Superior temporal gyrus (tissue), 1 donor: ENCODE measurements around the gene OGFR.

Experiments
- DNase-seq: peaks from one replicate; pipeline ENCODE4 v3.0.0-alpha.2; 2016; ENCODE audit errors: extremely low spot score

The OGFR gene

DNA sequence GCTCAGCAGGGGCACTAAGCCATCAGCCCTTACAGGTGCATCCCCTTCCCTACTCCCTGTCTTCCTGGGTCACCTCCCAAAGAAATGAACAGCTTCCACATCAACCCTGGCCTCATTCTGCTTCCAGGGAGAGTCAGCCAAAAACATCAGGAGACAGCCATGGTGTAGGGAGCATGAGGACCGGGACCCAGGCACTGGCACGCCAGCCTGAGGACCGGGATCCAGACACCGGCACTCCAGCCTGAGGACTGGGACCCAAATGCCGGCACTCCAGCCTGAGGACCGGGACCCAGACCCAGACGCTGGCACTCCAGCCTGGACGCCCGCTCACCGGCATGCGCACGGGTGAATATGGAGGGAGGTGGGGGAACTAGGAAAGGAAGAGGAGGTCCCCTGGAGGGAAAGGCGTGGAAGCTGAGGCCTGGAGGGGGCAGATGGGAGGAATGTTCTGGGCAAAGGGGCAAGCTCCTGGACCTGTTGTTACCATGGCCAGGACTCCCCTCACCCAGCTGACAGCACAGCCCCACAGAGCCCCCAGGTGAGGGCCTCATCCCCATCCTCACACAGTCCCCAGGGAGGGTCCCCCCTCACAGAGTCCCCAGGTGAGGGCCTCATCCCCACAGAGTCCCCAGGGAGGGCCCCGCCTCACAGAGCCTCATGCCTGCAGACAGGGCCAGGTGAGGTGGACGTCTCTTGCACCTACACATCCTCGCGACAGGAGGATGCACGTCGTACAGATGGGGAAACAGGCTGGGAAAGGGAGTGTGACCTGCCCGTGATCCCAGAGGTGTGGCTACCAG is 34.3 kb upstream of the OGFR start:
- DNase-seq: no peak

DNA sequence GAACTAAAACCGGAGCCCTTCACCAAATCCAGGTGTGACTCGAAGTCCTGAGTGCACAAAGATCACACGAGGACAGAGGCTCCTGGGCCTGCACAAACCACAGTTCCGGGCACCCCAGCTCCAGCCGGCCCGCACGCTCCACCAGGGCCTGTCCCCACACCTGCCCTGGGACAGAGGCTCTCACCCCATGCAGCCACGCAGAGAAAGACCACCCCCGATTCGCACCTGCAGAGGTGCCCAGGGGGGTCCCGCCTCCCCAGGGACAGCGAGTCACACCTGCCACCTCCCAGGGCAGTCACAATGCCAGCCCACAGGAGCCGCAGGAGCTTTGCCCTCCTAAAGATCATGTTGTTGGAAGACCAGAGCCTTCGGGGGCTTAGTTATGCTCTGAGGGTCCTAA is 33.7 kb upstream of the OGFR start:
- no peak for DNase-seq

DNA sequence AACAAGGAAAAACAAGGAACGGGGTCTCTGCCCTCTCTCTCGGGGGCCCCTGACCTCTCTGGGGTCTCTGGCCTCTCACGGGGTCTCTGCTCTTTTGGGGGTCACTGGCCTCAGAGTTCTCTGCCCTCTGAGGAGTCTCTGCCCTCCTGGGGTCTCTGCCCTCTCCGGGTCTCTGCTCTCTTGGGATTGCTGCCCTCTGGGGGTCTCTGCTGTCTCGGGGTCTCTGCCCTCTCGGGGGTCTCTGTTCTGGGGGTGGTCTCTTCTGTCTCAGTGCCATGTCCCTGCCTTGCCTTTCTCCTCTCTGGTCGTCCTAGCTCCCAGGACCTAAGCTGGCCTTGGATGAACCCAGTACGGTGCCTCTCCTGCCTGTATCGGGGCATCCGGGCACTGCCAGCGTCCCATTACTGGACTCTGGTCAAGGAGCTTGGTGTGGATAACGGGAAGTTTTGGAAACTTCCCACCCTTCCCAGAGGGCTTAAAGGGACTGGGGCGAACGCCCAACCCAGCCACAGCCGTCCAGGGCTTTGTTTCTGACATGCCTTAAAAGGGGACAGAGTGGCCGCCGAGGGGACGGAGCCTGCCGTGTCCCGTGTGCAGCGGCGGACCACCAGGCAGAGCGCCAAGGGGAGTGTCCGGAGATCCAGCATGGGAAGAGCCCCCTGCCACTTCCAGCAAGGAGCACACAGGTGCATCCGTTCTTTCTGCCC is 33.1 kb upstream of the OGFR start:
- no peak for DNase-seq

DNA sequence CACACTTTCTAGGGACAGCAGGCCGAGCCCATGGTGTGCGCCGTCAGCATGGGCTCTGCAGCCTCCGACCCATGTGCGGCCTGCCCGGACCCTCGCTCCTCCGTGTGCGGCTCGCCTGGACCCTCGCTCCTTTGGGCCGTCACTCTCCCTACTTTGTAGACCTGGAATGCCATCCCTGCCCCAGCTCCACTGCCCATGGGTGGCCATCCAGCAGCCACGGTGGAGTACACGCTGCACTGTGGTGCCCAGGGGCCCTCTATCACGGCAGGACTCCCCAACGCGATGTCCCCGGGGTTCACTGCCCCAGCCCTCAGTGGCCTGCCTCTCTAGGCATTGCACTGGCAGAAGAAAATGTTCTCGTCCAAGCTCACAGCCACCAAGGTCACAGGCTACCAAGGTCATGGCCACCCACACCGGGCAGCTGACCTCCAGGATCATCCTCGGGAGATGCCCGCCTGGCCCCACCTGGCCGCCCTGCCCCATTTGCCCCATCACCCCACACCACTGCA is 32.5 kb upstream of the OGFR start:
- no peak for DNase-seq

DNA sequence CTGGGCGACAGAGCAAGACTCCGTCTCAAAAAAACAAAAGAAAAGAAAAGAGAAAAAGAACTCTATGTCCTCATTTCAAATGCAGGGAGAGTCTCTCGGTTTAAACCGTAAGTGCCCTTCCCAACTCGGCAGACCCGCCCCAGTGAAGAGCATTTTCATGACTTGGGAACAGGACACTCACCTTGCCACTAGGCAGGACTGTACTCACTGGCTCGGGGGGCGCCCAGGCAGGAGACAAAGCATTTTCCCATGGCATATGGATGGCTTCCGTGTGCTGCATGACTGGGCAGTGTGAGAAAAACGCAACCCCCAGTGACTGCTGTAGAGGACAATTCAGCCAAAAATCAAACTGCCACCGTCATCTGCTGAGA is 32.0 kb upstream of the OGFR start:
- DNase-seq: no peak

DNA sequence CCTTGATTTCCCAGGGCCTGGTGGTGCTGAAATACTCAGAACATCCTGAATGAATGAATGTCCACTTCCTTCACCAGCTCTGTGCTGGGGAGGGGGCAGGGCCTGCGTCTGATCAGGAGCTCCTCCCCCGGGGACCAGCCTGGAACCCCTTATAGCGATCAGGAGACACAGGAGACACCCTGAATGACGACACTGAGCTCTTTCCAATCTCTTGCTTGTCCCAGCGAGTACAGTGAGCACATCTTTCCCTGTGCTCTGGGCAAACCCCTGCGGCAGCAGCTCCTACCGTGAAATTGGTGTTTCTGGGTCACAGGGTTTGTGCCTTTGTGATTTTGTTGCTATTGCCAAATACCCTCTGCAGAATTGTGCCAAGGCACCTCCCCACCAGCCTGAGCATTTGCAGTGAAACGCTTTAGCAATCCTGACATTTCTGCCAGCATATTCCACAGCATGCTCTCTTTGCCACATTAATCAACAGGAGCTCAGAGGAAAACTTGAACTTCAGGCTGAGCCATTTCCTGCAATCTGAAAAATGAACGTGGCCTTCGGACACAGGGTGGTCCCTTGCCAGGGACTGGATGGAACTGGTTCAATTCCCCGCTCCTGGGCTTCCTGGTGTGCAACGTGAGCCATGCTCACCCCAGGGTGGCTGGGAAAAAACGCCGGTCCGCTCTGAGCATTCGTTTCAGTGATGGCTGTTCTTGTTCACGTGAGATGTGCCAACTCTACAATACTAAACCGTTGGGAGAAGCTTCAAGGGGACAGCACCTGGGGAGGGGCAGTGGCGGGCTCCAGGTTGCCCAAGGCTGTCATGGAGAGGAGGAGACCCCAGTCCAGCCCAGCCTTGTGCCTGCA is 31.4 kb upstream of the OGFR start:
- no peak for DNase-seq

DNA sequence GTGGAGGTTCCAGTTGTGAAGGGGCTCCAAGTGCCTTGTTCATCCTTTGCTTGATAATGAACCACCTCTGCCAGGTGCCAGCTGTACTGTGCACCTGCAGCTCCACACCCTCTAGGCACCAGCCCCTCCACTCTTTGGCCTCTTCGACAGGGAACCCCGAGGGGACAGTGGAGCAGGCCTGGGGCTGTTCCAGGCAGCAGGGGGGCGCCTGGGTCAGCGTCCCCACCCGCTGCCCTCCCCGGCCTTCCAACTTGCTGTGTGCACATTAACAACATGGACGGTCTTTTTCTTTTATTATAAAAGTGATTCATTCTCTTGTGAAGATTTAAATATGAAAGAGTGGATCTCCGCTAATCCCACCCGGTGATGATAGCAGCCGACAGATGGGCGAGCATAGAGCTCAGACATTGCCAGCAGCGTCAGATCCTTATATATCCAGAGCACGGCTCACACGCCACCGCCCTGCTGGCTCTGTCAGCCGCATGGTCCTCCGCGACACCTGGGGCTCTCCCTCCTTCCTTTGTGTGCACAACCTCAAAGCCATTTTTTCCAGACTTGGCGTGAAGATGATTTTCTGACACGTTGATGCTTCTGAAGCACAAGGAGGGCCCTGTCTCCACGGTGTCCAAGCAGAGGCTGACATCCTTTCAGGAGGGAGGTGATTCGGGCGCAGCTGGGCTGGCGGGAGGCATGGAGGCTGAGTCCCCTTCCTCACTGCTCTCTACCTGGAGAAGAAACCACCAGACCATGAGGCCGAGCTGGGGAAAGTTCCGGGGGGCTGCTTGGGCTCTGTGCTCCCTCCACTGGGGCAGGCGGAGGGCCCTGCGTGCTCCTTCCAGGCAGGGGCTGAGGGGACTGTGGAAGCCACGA is 30.6 kb upstream of the OGFR start:
- DNase-seq: no peak

DNA sequence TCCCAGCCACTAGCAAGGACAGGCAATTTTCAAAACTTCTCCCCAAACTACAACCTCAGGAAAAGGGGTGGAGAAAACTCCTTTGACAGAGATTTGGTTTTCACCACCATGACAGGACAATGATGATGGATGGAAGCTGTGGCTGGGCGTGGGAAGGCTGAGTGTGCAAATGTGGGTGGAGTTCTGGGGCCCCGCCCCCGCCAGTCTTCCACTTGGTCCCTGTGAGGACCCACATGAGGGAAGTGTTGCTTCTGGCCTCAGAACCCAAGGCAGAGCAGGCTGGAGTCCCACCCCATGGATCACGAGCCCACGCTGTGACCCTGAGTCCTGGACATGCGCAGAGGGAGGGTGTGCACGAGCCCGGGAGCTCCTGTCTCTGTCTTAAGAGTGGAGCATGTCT is 29.9 kb upstream of the OGFR start:
- no peak for DNase-seq

DNA sequence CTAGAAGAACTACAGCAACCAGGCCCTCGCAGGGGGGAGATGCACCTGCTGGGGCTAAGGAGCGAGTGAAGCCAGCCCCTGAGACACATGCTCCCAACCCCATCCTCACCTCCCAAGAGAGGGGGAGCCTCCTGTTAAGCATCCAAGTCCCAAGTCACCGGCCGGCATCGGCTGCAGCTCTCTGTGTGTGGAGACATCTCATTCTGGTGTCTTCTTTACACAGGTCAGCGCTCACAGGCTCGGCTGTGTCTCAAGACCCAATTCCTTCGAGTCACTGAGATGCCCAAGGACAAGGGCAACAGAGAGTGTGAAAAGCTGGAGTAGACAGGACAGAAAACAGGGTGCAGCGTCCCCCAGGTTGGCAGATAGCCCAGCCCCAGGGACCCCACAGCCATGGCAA is 29.4 kb upstream of the OGFR start:
- DNase-seq: no peak

DNA sequence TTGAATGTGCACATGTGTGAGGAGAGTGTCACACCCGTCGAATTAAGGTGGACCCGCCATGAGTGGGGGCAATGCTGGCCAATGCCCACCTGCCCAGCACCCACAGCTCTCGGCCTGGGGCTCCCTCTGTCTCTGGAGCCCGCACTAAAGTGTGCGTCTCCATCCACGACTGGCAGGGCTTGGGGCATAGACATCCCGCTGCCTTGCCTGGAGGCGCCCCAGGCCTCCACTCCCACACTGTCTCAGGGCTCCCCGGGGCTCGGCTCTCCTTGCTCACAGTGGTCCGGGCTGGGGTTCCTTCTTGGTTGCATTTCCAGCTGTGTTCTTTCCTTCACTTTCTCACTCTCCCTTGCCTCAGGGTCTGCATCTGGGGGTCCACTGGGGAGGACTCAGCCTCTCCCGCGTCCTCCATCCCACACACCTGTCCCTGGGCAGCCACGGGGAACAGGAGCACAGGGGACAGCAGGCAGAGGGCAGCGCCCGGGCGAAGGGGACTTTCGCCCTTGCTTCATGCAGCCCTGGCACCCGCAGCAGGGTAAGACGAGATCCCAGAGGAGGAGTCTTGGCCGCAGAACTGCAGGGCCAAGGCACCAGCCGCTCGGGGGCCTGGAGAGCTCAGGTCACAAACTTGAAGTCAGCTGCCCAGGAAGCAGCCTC is 28.5 kb upstream of the OGFR start:
- DNase-seq: no peak

DNA sequence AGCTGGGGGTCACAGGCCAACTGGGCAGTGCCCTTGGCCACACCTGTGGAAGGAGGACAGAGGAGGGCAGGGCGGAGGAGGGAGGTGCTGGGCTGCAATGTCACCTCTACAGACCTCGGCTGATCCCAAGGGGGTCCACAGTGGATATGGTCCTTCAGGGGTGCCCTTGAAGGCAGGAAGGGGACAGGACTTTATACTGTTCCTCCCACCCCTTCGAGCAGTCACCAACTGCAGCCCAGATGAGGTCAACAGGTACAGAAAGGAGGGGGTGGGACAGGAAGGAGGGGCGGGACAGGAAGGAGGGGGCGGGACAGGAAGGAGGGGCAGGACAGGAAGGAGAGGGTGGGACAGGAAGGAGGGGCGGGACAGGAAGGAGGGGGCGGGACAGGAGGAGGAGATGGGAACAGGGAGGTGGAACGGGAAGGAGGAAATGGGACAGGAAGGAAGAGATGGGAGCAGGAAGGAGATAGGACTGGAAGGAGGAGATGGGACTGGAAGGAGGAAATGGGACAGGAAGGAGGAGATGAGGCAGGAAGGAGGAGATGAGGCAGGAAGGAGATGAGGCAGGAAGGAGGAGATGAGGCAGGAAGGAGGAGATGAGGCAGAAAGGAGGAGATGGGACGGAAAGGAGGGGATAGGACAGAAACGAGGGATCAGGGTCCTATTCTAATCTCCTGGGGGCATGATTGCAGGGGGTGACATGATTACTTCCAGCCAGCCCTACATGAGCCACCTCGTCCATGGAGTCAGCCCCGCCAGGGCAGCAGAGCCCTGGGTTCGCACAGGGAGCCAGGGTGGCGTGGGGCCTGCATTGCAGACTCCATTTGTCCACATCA is 27.7 kb upstream of the OGFR start:
- DNase-seq: no peak

DNA sequence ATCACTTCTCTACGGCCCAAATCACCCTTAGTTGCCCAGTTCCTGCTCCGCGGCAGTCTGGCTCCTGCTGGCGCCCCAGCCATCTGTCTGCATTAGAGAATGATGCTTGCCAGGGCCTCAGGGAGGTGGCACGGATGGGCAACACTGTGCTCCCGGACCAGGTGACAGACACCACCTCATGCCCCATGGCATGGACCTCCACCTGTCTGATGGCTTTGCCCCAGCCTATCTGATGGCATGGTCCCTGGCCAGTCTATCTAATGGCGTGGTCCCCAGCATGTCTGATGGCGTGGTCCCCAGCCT is 27.2 kb upstream of the OGFR start:
- no peak for DNase-seq

DNA sequence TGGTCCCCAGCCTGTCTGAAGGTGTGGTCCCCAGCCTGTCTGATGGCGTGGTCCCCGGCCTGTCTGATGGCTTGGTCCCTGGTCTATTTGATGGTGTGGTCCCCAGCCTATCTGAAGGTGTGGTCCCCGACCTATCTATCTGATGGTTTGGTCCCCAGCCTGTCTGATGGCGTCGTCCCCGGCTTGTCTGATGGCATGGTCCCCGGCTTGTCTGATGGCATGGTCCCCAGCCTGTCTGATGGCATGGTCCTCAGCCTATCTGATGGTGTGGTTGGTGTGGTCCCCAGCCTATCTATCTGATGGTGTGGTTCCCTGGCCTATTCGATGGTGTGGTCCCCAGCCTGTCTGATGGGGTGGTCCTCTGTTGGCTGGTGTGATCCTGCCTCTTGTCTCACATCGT is 26.6 kb upstream of the OGFR start:
- no peak for DNase-seq

DNA sequence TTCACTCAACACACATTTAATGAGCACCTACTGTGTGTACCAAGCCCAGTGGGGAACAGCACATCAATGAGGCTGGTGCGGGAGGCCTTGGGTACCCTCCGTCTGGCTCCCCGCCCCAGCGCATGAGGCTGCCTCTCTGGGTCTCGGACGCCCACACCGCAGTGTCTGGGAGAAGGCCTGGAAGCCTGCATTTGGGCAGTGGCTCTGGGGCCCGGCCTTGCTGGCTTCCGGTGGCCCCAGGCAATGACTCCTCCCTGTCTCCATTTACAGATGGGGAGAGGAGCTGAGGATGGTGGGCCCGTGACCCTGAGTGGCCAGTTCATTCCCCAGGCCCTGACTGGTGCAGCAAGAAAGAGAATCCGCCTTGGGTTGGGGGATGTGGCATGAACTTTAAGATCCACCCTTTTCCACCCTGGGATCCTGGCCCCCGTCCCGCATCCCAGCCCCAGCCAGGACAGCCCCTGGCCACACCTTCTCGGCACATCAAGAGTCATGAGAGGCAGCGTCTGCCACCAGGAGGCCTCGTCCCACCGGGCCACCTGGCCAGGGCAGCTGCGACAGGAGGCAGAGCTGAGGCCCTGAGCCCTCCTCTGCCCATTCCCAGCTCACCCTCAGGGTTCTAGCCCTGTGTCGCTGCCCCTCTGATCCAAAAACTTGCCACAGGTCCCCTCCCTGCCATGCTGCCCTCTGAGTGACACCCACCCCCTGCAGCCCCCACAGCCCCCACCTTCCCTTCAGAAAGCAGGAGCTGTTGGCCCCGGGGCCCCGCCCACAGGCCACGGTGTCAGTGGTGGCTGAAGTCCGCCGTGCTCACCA is 25.8 kb upstream of the OGFR start:
- no peak for DNase-seq

DNA sequence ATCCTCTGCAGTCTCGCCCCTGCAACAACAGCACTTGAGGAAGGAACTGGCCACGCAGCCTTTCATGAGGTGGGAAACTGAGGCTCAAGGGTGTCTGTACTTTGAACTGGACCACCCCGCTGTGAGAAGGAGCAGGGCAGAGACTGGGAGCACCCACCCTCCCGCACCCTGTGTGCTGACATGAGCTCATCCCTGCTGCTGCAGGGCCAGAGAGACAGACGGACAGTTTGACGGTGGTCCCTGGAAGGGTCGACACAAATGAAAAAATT is 25.3 kb upstream of the OGFR start:
- DNase-seq: no peak

DNA sequence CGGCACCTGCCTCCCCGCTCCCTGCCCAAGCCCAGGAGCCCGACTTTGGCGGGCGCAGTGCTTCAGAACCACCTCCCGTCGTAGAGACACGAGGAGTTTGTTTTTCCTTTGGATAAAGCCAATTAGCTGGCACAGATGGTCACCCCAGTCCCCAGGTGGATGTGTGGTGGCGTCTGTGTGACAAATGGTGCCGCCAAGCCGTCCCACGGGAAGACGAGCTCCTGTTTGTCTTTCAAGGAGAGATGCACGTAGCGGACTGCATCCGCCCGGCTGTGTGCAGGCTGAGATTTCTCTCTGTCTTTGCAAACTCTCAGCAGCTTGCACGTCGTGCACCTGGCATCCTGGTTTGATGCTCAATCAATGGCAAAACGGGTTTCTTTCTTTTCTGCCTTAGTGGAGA is 24.4 kb upstream of the OGFR start:
- DNase-seq: no peak

DNA sequence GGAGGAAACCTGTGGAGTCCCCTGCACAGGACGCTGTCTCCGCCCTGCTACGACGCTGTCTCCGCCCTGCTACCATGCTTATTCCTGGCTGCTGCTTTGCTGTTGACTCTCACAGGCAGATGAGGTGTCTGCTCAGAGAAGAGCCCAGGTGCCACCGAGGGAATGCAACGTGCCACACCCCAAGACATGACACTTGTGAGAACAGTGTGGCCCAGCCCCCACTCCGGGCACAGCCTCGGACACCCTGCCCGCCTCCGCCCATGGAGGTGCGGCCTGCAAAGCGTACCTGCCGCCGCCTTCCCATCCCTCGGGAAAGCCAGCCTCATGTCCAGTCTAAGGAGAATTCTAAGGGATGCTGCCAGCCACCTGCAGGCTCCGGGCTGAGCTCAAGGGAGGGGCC is 23.9 kb upstream of the OGFR start:
- no peak for DNase-seq

DNA sequence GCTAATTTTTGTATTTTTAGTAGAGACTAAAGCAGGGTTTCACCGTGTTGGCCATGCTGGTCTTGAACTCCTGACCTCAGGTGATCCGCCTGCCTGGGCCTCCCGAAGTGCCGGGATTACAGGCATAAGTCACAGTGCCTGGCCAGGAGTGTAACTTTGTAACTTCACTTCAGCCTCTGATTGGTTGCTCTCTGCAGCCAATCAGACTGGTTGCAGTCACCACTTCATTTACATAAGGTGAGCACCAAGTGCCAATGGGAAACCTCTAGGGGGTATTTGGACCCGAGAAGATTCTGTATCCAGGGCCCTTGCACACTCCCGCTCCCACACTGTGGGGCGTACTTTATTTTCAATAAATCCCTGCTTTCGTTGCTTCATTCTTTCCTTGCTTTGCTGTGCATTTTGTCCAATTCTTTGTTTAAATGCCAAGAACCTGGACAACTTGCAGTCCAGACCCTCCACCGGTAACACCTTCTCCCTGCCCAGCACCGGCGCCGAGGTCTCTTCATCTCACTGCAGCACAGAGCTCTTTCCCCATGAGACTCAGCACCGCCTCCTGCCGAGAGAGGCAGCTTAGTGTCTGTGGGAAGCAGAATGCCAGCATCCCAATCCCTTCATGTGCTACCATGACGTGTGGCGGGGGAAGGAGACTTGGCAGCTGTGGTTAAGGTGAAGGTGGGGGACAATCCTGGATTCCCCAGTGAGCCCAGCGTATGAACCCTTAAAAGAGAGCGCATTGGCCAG is 22.3 kb upstream of the OGFR start:
- no peak for DNase-seq

DNA sequence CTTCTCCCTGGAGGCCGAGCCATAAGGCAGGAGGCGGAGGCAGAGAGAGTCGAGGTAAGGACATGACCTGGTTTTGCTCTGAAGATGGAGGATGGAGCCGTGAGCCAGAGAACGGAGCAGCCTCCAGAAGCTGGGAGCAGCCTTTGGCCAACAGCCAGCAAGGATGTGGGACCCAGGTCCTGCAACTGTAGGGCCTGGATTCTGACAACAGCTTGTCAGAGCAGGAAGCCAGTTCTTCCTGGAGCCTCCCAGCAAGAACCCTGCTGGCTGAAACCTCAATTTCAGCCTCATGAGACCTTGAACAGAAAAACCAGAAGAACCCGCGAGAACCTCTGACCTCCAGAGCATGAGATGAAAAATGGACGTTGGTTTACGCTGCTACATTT is 21.7 kb upstream of the OGFR start:
- DNase-seq: no peak
